Endothelial cell of hepatic sinusoid (primary cell): ENCODE measurements around the gene CD36.

Experiments used
- in situ Hi-C: cut with HindIII; loops from 2 replicates; pipeline ENCODE4 v1.10.0; 2017; ENCODE audit warnings: low sequenced_read_pairs

CD36 gene

DNA sequence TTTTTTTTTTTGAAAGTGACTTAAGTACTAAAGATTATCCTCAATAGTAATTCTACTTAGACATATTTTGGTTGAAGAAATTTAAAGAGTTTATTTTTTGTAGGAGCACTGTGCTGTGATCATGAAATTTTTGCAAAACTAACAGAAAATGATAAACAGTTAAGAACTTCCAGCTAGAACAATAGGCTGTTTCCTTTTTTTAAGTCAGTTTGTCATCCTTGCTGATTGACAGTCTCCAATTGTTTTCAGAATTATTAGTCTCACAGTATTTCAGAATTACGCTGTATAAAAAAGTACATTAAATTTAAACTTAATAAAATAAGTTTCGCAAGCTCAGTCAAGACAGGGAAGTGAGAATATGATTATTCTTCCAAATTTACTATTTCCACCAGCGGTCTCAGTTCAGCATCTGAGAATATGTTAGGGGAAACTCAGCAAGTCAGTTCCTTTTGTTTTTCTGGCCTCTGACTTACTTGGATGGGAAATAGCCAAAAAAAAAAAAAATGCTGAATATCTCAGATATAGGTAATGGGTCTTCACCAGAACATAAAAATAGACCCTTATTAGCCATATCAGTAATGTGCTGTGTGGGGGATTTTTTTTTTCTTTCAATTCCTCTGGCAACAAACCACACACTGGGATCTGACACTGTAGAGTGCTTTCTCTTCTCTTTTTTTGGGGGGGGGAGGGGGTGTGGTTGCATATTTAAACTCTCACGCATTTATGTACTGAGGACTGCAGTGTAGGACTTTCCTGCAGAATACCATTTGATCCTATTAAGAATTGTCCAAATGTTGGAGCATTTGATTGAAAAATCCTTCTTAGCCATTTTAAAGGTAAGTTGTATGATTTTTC is at the start of gene CD36:
TSS of gene CD36 (plus strand) at position 732 of the 855 bp plus-strand sequence. CDS start 8,099 bp downstream, outside the sequence.
- in situ Hi-C loops = no loop called here

DNA sequence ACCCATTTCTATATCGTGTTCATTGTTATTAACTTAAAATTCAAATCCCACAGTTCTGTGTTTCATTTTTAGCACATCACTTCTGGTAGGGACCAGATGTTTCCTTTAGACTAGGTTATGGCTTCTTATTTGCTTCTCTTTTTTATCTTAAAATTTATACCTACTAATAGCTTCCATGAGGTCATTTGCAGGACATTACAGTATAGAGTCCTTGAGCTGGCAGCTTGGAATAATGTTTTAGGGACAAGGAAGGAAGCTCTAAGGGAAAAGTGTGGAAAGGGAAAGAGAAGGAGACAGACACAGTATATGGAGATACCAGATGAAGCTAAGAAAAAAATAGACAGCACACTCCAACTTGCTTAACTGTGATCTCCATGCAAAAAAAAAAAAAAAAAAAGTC is 48.8 kb upstream of the CD36 start:
- in situ Hi-C loops = no loop called here

DNA sequence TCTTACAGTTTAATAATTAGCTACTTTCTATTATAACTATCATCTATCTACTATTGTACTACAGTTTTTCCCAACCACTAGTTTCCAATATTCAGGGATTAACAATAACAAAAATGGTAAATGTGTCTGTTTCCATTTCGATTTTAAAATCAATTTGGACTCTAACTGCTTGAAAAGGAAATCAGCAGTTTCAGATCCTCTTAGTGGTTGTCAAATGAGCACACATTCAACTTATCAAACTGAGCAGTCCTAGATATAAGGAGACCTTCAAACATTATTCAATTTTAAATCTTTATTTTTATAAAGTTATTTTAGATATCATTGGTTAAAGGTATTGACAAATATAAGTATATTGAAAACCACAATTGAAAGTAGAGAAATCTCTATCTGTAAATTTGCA is 46.8 kb upstream of the CD36 start:
- in situ Hi-C loops = no loop called here

DNA sequence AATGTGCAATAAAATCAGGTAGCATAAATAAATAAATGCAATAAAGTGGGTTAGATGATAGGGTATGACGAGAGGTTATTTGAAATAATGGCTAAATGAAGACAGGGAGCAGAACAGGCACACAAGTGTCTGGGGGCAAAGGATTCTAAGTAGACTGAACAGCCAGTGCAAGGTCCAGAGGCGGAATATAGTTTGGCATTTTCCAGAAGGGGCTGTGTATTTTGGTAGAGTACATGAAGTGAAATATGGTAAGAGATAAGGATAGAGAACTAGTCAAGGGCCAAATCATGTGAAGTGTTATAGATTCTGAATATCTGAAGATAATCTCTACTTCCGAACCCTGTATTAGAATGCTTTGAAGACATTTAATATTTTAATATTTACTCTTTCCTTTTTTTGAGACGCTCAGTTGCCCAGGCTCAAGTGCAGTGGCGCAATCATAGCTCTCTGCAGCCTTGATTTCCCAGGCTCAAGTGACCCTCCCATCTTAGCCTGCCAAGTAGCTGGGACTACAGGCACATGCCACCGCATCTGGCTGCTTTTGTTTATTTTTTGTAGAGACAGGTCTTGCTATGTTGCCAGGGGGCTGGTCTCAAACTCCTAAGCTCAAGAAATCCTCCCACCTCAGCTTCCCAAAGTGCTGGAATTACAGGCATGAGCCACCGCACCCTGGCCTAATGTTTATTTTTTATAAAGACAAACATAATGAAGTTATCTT is 44.4 kb upstream of the CD36 start:
- in situ Hi-C loops = no loop called here

DNA sequence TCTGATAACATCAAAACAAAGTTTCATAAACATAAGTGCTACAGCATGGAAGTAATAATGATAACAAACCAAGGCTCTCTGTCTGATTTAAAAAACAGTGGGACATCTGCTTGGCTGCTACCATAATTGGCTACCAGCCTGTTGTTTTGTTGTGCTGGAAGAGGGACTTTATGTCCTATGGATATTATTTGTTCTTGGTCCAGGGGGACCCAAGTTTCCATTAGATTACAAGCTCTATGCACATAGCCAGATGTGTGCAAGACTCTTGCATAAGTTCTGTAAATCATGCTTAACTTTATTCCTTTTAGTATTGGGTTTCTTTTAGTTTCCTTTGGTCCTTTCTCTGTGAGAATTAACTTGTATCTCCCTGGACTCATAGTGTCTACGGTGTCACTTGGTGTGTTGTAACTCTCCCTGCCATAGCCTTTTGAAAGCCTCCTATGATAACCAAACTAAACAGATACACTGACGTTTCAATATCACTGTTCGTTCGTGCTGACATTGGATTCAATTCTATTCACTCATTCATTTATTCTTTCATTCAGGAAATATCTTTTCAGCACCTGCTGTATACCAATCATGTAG is 41.4 kb upstream of the CD36 start:
- in situ Hi-C loops = no loop called here

DNA sequence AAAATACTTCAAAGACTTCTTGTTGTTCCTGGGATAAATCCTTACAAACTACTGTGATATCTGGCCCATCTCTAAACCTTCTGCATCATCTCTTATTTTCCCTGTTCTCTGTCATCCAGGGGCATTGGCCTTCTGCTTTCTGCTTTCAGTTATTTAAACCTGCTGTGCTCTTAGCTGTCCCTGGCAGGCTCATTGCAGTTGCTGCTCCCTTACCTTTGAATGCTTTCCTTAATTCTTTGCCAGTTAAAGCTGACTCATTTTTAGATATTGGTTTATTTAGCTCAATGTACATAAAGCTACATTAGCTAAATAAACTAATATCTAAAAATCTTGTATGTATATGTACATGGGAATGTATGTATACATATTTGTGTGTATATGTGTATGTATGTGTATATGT is 40.6 kb upstream of the CD36 start:
- in situ Hi-C loops = no loop called here

DNA sequence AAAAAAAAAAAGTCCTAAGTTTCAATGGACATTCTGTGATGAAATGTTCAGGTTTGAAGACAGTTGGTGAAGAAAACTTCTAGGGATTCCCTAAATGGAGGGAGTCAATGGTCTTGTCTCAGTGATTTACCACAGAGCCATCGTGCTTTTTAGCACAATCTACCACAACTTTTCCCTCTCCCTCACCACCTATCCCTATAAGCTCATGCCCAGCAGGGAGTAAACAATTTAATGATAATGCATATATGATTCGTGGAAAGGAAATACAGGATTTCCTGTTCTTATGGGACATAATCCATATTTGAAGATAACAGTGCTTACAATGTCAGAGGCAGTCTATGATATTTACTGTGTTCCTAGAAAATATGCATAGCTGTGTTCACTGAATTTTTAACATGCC is 38.4 kb upstream of the CD36 start:
- in situ Hi-C loops = no loop called here

DNA sequence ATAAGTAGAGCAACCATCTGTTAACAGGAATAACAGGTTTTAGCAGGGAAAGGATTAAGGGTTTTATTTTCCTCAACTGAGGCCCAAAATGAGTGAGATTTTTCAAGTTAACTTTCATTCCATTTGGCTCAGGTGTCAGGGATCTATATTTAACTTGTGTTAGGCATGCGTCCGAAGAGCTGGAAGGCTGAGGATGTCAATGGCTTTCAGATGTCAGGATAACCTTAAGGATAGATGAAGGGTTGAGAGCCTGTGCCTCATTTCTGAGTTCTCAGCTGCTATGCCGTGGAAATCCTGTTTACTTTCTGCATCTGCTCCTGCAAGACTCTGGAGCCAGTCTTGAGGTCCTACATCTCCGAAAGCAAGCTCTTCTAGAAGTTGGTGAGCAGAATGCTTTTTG is 36.4 kb upstream of the CD36 start:
- in situ Hi-C loops = no loop called here

DNA sequence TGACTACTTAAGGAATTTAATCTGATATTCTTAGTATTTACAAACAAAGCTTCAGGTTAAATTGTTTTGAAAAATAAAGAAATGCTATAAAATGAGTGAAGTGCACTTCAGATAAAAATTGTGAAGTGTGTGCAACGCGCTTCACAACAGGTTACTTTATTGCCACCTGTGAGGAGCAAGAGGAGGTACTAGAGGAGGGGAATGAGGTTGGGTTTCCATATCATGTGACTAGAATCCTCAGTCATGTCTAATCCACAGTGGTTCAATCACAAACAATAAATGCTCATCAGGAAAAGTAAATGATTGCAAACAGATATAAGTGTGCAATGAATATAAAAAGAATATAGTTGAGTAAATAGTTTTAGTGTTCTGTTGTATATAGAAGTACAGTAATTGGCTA is 34.5 kb upstream of the CD36 start:
- in situ Hi-C loops = no loop called here

DNA sequence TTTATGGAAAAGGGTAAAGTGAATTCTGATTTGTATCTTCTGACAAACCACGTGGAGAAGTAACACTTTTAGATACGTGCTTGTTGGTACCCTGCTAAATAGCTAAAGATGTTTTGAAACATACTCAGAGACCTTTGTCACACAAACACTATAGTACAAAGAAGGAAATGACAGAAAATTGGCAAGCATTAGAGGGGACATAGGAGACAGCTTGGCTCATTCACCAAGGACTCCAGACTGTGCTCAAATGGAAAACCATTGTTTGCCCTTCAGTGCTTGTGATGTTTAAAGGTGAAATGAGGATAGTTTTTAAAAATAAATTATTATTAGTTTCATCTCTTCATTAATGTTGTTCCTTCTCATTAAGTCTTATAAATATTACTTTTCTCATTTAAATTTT is 34.0 kb upstream of the CD36 start:
- in situ Hi-C loops = no loop called here

DNA sequence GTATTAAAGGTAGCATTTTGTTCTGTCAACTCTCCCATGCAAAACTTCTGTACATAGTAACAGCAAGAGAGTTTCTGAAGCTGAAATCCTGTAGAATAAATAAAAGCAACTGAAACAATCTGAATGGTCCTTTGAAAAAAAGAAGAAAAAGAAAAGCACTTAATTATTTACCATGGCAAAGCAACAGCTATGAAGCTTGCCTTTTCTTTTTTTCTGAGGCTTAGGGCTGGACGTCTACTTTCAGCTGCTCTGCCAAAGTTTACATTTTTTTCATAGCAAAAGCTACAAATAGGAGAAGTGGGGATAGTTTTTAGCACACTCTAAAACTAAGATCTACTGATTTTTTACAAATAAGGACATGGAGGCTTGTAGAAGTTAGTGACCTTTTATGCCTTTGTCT is 31.3 kb upstream of the CD36 start:
- in situ Hi-C loops = no loop called here

DNA sequence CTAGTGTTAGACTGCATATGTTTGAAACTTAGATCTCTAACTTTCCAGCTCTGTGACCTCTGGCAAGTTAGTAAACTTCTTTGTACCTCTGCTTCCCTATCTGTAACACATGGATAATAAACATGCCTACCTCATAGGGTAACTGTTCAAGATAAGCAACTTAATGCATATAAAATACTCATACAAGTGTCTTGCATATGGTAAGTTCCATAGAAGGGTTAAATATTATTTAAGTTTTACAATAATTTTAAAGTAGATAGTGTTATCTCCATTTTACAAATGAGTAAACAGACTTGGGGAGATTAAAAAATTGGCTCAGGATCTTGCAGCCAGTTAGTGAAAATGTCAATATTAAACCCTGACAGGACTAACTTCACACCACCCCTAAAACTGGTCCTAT is 30.1 kb upstream of the CD36 start:
- in situ Hi-C loops = no loop called here

DNA sequence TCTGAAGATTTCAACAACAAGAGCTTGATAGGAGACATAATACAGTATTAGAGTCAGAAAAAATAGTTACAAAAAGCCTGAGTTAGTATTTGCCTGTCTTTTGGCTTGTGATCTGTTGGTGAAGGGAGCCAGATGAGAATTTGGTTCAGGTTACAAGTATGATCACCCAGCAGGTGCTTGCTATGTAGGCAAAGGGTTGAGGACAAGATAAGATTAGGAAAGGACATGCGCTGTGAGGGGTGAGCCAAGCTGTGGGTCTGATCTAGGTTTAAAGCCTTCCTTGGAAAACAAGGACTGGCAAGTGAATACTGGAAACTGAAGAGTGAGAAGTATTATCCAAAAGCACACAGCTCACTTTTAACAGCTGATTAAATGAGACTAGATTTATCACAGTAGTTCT is 28.7 kb upstream of the CD36 start:
- in situ Hi-C loops = no loop called here

DNA sequence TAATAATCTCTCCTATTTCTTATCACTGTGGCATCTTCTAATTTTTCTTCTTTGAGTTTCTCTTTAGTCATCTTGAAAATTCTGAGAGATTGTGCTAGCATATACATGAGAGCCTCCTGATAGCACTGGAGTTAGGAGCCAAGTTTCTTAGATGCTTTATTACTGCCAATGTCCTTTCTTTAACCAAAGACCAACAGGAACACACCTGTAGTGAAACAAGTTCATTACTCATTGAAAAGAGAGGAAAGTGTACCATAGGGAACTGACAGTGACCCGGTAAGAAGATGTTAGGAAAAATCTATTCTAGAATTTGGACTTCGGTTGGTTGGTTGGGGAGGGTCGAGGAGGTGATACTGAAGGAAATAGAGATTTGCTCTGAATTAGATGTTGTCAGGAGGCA is 27.1 kb upstream of the CD36 start:
- in situ Hi-C loops = no loop called here

DNA sequence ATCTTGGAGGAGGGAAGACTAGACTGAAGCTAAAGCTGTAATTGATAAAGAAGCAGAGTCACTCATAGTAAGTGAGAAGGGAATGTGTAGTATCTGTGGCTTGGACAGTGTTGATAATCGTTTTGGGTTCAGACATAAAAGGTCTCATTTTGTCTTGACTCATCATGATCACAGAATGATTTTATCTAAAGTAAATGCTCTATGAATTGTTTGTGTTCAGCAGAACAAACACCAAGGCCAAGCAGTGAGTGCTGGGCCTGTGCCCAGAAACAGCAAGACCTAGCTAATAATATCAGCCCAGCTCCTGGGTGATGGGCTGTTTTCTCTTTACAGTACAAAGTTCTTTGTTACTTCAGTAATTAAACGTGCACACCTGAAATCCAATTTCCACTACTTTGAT is 26.7 kb upstream of the CD36 start:
- in situ Hi-C loops = no loop called here

DNA sequence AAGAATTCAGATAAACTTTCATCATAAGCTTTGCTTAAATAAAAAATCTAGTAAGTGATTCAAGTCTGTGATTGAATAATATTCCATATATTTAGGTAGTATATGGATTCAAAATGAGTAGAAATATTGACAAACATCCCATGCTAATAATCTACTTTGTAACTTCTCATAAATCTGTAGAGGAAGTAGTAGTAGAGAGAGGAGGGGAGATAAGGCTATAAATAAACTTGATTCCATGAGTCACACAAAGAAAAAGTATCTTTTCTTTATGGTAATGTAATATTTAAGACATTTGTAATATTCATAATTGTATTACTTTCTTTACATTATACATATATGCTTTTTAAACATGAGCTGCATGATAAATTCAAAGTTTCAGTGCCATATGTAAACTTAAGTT is 25.6 kb upstream of the CD36 start:
- in situ Hi-C loops = no loop called here

DNA sequence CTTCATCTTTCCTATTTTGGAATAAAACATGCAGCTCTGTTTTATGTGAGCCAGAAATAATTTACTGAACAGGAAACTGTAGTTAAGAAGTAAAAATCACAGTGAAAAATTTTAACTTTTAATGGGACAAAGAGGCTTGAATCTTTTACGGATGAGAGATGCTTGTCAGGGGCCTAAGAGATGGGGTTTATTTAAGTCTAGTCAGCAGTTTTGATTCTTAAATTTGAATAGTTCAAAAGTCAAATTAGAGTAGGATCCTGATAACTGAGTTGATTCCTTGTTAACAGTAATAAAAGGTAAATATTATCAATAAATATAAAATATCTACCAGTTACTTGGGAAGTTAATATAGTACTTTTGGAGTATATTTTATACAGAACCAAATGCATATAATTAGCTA is 24.9 kb upstream of the CD36 start:
- in situ Hi-C loops = no loop called here

DNA sequence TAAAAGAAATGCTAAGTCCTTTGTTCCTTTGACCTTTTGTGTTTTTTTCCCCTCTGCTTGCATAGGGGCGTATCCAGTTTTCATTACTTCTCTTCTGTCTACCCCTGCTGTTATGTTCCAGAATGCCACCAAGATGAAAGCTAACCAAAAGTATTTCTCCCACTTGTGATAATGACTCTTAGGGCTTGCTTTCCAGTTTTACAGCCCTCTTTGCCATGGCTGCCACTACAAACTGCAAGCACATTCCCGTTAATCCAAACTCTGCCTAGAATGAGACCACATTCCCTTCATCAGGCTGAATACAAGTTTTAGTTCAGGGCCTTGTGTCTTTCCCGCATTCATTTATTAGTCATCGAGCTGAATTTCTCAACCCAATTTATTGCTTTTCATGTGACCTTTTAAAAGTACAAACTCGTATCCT is 23.6 kb upstream of the CD36 start:
- in situ Hi-C loops = no loop called here

DNA sequence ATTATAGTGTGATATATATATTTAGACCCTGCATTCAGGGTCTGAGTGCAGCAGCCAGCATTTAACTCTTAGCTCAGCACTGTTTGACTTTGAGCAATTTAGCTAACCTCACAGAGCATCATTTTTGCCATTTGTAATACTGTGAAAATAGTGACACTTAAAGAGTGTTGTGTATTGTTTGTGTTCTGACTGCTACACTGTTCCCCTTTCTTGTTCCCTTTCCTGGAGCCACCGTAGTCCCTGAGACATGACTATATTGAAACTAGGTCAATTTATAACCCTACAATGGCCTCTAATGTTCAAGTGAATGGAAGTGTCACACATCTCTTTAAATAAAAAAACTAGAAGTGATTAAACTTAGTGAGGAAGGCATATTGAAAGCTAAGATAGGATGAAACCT is 20.3 kb upstream of the CD36 start:
- in situ Hi-C loops = no loop called here

DNA sequence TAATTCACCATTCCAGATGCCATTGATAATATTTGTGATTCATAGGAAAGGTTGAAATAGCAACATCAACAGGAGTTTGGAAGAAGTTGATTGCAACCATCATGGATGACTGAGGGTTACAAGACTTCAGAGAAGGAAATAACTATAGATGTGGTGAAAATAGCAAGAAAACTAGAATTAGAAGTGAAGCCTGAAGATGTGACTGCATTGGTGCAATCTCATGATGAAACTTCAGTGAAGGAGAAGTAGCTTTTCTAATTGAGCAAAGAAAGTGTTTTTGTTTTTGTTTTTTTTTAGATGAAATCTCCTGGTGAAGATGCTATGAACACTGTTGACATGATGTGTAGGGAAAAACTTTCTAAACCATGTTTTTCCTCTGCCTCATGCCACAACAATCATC is 18.7 kb upstream of the CD36 start:
- in situ Hi-C loops = no loop called here

DNA sequence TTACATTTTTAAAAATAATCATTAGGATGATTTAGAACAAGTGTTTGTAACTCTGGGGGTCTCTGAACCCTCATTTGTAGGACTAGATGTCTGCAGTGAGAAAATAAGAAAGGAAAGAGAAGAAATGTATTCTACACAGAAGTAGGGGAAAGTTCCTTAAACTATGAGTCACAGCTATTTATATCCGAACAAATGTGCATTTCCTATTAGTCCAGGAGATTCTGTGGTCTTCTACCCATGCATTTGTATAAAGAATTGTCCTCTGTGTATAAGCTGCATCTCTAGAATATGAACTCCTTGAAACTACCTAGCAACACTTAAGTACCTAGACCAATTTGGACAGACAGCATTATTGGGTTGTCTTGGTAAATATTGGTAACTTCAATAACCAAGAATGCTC is 15.9 kb upstream of the CD36 start:
- in situ Hi-C loops = no loop called here
